GM18505 (cell line): ENCODE measurements around the gene NDOR1.
"Not testable (repeated sequence)": the region's sequence is repeated elsewhere in the genome, so short reads cannot be mapped to it uniquely, and the experiment has no call there.

Source experiments
- ATAC-seq: cut with Tn5 transposase; IDR thresholded peaks from one replicate; pipeline ENCODE4 v1.9.1; 2021; ENCODE audit not compliant: unreplicated experiment
- POLR2A ChIP-seq: IDR thresholded peaks from 4 replicates; pipeline ENCODE4 v1.6.1; 2011; ENCODE audit warnings: borderline replicate concordance; ENCODE audit not compliant: insufficient read depth, insufficient read length; ENCODE audit errors: extremely low read depth

The NDOR1 gene

DNA sequence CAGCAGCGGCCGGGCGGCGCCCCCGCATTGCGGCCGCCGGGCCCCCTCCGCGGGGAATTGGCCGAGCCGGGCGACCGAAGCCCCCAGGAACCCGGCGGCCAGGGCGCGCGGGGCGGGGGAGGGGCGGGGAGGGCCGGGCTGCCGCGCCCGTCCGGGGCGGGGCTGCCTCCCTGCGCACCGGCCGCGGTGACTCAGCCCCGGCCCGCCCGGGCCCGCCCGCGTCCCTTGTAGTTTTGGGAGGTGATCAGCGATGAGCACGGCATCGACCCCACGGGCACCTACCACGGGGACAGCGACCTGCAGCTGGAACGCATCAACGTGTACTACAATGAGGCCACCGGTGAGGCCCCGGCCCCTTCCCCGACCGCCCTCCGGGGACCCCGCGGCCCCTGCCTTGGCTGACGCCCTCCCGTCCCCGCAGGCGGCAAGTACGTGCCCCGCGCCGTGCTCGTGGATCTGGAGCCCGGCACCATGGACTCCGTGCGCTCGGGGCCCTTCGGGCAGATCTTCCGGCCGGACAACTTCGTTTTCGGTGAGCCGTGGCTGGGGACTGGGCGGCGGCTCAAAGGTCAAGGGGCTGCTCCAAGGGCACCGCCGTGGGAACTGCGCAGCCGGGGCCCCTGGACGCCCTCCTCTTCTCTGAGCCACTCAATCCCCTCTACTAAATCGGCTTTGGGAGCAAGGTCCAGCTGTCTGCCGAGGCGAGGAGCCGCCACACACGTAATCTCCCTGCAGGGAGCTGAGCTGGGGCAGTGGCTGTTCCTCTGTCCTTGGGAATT, 36.2 kb downstream of the NDOR1 start:
- ATAC-seq = peak; percentile 6
- no peak for TF ChIP-seq POLR2A

DNA sequence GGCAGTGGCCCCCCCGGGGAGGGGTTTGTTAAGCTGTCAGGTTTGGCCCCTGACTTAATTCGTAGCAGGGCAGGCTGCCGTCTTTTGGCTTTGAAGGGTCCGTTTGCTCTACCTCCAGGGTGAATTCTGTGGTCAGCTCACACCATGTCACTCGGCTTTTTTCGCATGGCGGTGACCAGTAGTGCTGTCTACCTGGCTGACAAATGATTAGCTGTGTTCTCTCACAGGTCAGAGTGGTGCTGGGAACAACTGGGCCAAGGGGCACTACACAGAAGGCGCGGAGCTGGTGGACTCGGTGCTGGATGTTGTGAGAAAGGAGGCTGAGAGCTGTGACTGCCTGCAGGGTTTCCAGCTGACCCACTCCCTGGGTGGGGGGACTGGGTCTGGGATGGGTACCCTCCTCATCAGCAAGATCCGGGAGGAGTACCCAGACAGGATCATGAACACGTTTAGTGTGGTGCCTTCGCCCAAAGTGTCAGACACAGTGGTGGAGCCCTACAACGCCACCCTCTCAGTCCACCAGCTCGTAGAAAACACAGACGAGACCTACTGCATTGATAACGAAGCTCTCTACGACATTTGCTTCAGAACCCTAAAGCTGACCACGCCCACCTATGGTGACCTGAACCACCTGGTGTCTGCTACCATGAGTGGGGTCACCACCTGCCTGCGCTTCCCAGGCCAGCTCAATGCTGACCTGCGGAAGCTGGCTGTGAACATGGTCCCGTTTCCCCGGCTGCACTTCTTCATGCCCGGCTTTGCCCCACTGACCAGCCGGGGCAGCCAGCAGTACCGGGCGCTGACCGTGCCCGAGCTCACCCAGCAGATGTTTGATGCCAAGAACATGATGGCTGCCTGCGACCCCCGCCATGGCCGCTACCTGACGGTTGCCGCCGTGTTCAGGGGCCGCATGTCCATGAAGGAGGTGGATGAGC, 37.0 kb downstream of the NDOR1 start:
- no peak for ATAC-seq
- no peak for TF ChIP-seq POLR2A

DNA sequence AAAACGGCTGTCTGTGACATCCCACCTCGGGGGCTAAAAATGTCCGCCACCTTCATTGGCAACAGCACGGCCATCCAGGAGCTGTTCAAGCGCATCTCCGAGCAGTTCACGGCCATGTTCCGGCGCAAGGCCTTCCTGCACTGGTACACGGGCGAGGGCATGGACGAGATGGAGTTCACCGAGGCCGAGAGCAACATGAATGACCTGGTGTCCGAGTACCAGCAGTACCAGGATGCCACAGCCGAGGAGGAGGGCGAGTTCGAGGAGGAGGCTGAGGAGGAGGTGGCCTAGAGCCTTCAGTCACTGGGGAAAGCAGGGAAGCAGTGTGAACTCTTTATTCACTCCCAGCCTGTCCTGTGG, 37.7 kb downstream of the NDOR1 start:
- ATAC-seq = not testable (repeated sequence)

DNA sequence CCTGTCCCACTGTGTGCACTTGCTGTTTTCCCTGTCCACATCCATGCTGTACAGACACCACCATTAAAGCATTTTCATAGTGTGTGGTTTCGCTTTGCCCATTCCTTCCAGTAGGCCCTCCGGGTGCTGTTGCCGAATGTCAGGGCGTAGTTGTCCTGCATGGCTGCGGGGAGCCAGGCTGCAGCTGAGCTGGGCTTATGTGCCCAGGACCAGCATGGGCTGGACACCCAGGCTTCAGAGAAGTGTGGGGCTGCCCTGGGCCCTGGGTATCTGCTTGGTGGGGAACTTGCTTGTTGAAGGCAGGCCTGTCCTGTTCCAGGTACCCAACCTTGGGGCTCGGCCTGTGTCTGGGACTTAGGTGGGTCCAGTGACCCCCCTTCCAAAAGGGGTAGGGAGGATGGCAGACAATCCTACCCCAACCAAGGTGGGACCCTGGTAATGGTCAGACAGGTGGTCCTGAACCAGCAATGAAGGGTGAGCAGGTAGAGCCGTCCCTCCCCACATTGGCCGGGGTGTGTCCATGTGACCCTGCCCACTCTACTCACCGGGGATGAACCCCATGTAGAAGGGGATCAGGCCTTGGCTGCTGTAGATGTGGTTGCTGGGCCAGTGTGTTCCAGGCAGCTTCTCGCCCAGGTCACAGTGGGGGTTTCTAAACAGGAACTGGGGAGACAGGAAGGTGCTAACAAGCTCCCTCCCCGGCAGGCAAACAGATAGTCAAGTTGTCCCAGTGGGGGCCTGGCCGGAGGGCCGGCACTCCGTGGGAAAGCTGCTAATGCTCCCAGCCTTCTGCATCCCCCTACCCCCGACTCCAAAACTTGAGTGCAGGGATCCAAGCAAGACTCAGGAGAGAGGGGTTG, 38.4 kb downstream of the NDOR1 start:
- no peak for ATAC-seq
- TF ChIP-seq POLR2A = peak; percentile 40

DNA sequence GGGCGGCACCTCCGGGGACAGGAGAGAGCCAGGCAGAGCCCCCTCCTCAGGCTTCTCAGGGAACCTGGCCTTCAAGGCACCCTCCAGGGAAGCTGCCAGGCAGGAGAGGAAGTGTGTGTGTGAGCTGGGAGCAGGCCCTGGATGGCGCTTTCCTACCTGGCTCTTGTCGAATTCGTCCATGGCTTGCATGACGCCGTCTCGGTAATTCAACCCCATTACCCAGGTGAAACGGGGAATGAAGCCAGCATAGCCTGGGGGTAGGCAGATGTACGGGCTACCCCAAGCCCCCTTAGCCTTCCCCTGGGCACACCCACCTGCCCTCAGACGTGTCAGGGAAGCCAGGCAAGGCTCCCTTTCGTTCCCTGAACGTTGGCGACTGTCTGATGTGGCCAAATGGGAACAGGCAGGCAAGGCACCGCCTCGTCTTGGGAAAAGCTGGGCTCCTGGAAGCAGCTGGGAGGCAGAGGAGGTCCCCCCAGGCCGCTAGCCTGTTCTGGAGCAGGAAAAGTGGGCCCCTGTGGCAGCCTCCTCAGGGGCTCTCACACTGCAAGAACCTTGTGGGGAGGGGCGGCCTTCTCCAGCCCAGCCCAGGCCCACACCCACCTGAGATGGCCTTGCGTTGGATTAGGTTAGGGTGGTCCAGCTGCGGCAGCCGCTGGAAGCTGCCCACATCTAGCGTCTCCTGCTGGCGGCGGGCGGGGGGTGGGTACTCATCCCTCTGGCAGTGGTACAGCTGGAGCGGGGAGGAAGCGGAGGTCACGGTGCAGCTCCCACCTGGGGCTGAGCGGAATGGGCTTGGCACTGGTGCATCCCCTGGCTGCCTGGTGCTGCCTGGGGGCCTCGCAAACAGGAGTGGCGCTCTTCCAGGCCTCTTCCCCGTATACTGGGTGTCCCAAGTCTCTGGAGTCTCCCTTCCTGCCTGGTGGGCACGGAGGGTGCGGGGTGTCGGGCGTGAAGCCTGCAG, 39.3 kb downstream of the NDOR1 start:
- no peak for TF ChIP-seq POLR2A

DNA sequence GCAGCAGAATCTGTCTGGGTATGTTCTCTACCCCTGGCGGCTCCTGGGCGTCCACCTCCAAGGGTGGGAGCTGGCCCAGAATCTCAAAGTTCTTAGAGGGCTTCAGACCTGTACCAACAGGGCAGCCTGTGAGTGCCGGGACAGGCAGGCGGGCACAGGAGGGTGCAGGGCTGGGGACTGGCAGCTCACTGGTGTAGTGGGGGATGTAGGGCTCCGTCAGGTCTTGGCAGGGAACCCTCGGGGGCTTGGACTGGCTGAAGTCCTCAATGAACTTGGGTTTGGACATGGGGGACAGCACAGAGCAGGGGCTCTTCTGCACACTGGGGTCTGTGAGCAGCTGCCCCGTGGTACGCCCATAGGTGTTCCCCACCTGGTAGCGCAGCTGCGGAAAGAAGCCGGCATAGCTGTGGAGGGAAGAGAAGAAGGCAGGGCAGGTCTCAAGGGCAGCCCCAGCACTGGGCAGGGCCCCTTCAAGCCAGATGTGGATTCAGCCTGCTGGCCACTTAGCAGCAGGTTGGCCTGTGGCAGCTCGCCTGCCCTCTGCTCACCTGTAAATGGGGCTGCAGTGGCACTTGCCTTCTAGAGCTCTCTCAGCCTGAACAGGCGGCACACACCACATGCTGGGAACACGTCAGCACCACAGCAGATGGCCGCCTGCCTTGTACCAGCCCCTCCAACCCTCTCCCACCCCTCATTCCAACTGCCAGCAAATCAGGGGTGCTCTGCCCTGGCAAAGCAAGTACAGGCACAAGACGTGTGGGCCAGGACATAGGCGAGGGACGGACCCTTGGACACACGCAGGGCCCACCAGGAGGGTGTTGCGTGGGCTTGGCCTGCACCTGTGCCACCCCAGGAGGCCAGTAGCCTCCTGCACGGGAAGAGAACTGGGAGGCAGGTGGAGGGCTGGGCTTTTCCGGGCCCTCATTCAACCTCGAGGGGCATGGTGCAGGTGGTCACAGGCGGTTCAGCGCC, 40.2 kb downstream of the NDOR1 start:
- no peak for ATAC-seq

More for the DNA sequence above, 39.3 kb downstream of the NDOR1 start:
- no peak for ATAC-seq

DNA sequence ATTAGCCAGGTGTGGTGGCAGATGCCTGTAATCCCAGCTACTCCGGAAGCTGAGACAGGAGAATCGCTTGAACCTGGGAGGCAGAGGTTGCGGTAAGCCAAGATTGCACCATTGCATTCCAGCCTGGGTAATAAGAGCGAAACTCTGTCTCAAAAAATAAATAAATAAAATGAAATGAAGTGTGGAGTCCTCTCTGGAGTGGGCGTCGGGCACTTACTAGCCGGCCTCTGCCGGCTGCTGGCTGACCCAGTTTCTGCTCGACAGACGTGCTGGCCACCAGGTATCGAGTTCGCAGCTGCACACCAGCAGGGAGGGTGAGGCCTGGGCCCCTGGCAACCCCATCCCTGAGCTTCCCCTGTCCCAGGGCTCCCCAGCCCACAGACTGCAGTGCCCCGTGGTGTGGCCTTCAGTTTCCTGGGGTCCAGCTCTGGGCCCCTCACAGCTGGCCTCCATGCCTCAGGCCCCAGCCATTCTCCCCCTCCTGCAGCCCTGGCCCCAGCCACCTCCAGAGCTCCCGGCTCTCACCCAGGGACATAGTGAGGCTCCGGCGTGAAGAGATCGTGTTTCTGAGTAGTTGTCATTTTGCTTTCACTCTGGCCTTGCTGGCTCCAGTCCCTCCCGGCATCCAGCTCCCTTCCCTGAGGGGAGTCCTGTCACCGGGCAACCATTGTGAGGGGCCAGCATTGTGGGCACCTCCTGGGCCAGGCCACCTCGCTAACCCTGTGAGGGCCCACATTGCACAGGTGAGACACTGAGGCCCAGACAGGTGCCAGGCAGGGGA, 41.8 kb downstream of the NDOR1 start:
- no peak for ATAC-seq
- no peak for TF ChIP-seq POLR2A

More for the DNA sequence above, 40.2 kb downstream of the NDOR1 start:
- no peak for TF ChIP-seq POLR2A

DNA sequence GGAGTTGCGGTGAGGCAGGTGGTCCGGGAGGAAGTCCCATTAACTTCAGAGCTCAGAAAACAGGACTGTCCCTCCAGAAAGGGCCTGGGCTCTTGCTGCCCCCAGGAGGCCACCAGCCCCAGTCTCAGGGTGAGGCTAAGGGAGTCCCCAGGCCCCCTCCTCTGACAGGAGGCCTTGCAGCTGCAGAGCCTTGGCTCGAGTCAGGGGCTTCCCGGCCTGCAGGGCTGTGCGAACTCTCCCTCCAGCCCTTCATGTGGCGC, 42.3 kb downstream of the NDOR1 start:
- no peak for TF ChIP-seq POLR2A
- no peak for ATAC-seq

DNA sequence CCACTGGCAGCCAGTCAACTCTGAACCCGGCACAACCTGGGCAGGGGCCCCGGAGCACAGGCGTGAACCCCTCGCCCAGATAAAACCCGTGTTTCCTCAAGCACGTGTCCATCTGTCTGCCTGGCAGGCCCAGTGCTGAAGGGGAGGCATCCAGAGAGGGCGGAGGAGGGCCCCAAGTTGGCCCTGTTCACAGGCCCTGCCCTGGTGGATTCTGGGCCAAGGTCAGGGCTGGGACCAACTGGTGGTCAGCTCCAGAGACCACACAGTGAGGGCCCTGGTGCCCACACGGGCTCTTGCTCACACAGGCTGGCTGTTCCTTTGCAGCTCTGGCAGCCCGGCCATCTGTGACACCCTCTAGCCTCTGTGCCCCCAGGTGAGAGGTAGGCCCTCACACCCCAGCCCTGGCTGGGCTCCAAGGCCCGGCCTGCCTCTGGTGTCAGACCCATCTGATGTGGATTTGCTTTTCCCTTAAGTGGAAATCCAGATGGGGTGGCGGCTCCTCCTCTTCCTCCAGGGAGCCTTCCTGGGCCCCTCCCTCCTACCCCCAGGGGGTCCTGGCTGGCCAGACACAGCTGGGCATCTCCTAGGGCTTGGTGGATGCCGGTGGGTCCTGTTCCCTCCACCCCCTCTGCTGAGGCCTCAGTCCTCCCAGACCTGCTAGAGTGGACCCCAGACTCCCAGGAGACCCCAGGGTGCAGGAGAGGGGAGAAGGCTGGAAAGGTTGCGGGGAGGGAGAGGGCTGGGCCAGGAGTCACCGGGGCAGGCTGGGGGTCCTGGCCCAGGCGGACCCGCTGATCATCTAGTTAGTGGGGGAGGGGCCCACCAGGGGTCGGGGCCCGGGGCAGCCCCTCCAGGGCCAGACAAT, 45.1 kb downstream of the NDOR1 start:
- no peak for TF ChIP-seq POLR2A
- no peak for ATAC-seq

DNA sequence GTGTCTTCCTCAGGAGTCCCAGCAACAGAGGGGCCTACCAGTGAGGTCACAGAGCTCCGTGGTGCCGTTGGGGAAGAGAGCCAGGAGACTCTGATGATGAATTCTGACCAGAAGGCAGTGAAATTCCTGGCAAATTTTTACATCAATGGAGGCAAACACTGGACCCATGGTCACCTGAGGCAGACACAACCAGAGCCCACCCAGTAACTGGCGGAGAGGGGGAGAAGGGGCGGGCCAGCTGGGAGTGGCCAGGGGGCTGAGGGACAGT, 45.6 kb downstream of the NDOR1 start, which contains the start of gene STPG3:
Gene STPG3, plus strand, starts transcription at position 93 of the 268 bp plus-strand sequence. Its CDS starts 1 bp downstream, at position 94.
- TF ChIP-seq POLR2A = no peak
- ATAC-seq = no peak
